Activated naive CD8-positive, alpha-beta T cell treated with anti-CD3 and anti-CD28 coated beads, Interleukin-2, amount 50 U/mL, for 24 hours (primary cell): ENCODE data around the gene VAV1.
A peak's percentile ranks its signal among the peaks of the same experiment; 100 is the strongest.
"Not testable (repeated sequence)": the region's sequence is repeated elsewhere in the genome, so short reads cannot be mapped to it uniquely, and the experiment has no call there.

Experiments used
- ATAC-seq: fragments of 150-1000 bp; cut with Tn5 transposase; one replicate; pipeline ENCODE4 v1.10.0; 2021
- DNase-seq: peaks from one replicate; pipeline ENCODE4 v3.0.0; 2021
- H3K27ac Mint-ChIP-seq: one replicate; pipeline ENCODE4 v1.8.0; 2021; ENCODE audit warnings: mild to moderate bottlenecking, mixed read lengths
- H3K27me3 Mint-ChIP-seq: one replicate; pipeline ENCODE4 v1.8.0; 2021; ENCODE audit warnings: mixed read lengths
- H3K36me3 Mint-ChIP-seq: one replicate; pipeline ENCODE4 v1.8.0; 2021; ENCODE audit warnings: low read depth, mixed read lengths
- H3K4me1 Mint-ChIP-seq: one replicate; pipeline ENCODE4 v1.8.0; 2021; ENCODE audit warnings: mixed read lengths
- H3K4me3 Mint-ChIP-seq: one replicate; pipeline ENCODE4 v1.8.0; 2021; ENCODE audit warnings: mild to moderate bottlenecking, moderate library complexity, mixed read lengths
- H3K9me3 Mint-ChIP-seq: one replicate; pipeline ENCODE4 v1.8.0; 2021; ENCODE audit warnings: mixed read lengths

The VAV1 gene

GRCh38 chr19:6743714-6744380, 28.7 kb upstream of the VAV1 start:
- no peak overlapping the region for H3K27ac Mint-ChIP-seq
- no peaks in the 10 kb centered on the region for H3K27me3 Mint-ChIP-seq
- H3K9me3 Mint-ChIP-seq: no peaks in the 10 kb centered on the region
- no peak overlapping the region for H3K4me3 Mint-ChIP-seq
- ATAC-seq: no peak
- peaks cover 52% of the 10 kb centered on the region for H3K36me3 Mint-ChIP-seq
- peaks cover 19% of the 10 kb centered on the region for H3K4me1 Mint-ChIP-seq
- DNase-seq: no peak

- Mint-ChIP-seq H3K27me3 (no peaks in the 10 kb centered on the region), H3K4me3 (no peak overlapping the region), H3K9me3 (no peaks in the 10 kb centered on the region), H3K36me3 (peaks cover 57% of the 10 kb centered on the region), H3K27ac (no peak overlapping the region), H3K4me1 (peaks cover 14% of the 10 kb centered on the region)
- no peak for ATAC-seq
- DNase-seq: no peak
Measured at GRCh38 chr19:6744381-6745301, 27.9 kb upstream of the VAV1 start.

- H3K9me3 Mint-ChIP-seq: no peaks in the 10 kb centered on the region
- H3K27me3 Mint-ChIP-seq: no peaks in the 10 kb centered on the region
- no peak overlapping the region for H3K4me3 Mint-ChIP-seq
- ATAC-seq (no peak), DNase-seq (no peak)
- peaks cover 12% of the 10 kb centered on the region for H3K4me1 Mint-ChIP-seq
- H3K27ac Mint-ChIP-seq: no peak overlapping the region
- peaks cover 61% of the 10 kb centered on the region for H3K36me3 Mint-ChIP-seq
Measured at GRCh38 chr19:6745965-6746364, 26.5 kb upstream of the VAV1 start.

- not testable (repeated sequence) for ATAC-seq, H3K9me3 Mint-ChIP-seq, H3K4me3 Mint-ChIP-seq, DNase-seq, H3K27ac Mint-ChIP-seq, H3K27me3 Mint-ChIP-seq, H3K4me1 Mint-ChIP-seq
- H3K36me3 Mint-ChIP-seq: peaks cover 56% of the 10 kb centered on the region
Measured at GRCh38 chr19:6748543-6748942, 24.0 kb upstream of the VAV1 start.

- DNase-seq: no peak
- Mint-ChIP-seq H3K36me3 (peaks cover 51% of the 10 kb centered on the region), H3K27me3 (no peaks in the 10 kb centered on the region), H3K4me3 (no peak overlapping the region), H3K9me3 (no peaks in the 10 kb centered on the region), H3K4me1 (peaks cover 11% of the 10 kb centered on the region), H3K27ac (no peak overlapping the region)
- ATAC-seq: no peak
Measured at GRCh38 chr19:6750062-6750461, 22.4 kb upstream of the VAV1 start.

- DNase-seq (no peak), ATAC-seq (no peak)
- H3K36me3 Mint-ChIP-seq: peaks cover 46% of the 10 kb centered on the region
- no peaks in the 10 kb centered on the region for H3K9me3 Mint-ChIP-seq
- no peaks in the 10 kb centered on the region for H3K27me3 Mint-ChIP-seq
- no peak overlapping the region for H3K27ac Mint-ChIP-seq
- H3K4me1 Mint-ChIP-seq: peaks cover 11% of the 10 kb centered on the region
- no peak overlapping the region for H3K4me3 Mint-ChIP-seq
Measured at GRCh38 chr19:6751189-6751588, 21.3 kb upstream of the VAV1 start.

DNA sequence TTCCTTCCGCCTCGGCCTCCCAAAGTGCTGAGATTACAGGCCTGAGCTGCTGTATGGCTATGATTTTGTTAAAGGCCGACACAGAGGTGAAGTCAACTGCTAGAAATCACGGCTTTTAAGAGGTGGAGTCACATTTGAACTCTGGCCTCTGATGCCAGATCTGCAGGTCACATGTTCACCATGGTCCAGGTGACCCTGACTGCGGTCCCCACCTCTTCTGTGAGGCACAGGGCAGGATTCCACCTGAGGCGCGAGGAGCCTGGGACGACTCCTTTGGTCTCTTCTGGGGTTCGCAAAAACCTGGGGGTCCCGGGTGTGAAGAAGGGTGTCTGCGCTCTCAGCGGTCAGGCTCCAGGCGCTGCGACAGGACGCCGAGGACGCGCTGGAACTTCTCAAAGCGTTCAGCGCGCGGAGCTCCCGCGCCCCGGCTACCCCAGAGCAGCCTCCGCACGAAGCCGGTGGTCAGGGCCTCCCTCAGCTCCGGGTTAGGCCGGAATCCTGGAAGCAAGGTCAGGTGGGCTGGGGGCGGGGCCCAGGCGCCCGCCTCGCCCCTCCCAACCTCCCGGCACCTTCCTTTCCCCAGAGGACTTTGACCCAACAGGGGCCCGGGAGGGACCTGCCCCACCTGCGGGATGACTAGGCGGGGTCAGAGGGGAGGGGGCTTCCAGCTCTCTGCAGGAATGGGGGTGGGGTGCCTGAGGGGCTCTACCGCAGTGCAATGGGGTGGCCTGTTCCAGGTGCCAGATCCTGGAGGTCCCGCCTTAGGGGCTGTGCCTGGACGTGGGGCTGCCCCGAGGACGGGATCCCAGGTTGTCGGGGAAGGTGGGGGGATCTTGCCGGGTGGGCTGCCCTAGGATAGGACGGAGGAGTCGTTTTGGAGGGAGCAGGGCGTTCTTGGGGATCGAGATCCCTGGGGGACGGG, 20.0 kb upstream of the VAV1 start:
- ATAC-seq: no peak

DNA sequence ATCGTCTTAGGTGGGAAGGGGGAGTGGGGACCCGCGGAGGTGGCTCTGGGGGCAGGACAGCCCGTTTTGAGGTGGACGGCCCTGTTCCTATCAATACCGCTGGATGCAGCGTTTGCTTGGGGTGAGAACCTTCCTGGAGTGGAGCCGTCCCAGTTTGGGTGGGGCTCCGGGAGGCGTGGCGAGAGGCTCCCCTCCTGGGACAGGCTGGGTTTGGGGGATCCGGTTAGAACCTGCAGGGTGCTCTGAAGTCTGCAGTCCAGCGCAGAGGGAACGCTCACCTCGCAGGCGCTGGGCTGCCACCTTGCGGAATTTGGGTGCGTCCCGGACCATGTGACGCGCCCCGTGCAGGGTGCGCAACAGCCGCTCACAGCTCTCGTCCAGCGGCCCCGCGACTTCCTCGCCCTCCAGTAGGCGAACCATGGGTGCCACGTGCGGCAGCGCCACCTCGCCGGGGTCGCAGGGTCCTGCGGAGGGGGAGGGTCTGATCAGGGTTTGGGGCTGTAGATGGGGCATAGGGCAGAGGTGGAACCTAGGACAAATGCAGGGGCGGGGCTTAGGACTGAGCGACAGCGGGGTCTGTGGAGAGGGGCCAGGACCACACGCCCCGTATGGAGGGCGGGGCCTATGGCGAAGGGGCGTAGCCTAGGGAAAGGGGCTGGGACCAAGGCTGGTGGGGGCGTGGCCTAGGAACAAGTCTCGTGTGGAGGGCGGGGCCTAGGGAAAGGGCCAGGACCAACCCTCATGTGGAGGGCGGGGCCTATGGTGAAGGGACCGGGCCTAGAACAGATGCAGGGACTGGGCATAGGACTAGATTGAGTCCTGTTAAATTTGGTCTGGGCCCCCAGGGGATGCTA, 19.1 kb upstream of the VAV1 start:
- H3K9me3 Mint-ChIP-seq: no peaks in the 10 kb centered on the region
- no peaks in the 10 kb centered on the region for H3K27me3 Mint-ChIP-seq
- H3K27ac Mint-ChIP-seq: peak overlapping the region; percentile 76
- peak; percentile 88 for DNase-seq
- H3K36me3 Mint-ChIP-seq: peaks cover 30% of the 10 kb centered on the region
- H3K4me1 Mint-ChIP-seq: peaks cover 16% of the 10 kb centered on the region
- ATAC-seq: peak; percentile 92
- H3K4me3 Mint-ChIP-seq: peak overlapping the region; percentile 72

More for the DNA sequence above, 20.0 kb upstream of the VAV1 start:
- Mint-ChIP-seq H3K9me3 (no peaks in the 10 kb centered on the region), H3K4me3 (peak overlapping the region; percentile 72), H3K27me3 (no peaks in the 10 kb centered on the region), H3K36me3 (peaks cover 36% of the 10 kb centered on the region), H3K4me1 (peaks cover 14% of the 10 kb centered on the region), H3K27ac (peak overlapping the region; percentile 76)
- DNase-seq: no peak

- Mint-ChIP-seq H3K27me3 (no peaks in the 10 kb centered on the region), H3K4me3 (no peak overlapping the region), H3K4me1 (peaks cover 18% of the 10 kb centered on the region), H3K9me3 (no peaks in the 10 kb centered on the region), H3K36me3 (peaks cover 30% of the 10 kb centered on the region), H3K27ac (no peak overlapping the region)
- DNase-seq: no peak
- ATAC-seq: no peak
Measured at GRCh38 chr19:6754136-6754535, 18.4 kb upstream of the VAV1 start.

DNA sequence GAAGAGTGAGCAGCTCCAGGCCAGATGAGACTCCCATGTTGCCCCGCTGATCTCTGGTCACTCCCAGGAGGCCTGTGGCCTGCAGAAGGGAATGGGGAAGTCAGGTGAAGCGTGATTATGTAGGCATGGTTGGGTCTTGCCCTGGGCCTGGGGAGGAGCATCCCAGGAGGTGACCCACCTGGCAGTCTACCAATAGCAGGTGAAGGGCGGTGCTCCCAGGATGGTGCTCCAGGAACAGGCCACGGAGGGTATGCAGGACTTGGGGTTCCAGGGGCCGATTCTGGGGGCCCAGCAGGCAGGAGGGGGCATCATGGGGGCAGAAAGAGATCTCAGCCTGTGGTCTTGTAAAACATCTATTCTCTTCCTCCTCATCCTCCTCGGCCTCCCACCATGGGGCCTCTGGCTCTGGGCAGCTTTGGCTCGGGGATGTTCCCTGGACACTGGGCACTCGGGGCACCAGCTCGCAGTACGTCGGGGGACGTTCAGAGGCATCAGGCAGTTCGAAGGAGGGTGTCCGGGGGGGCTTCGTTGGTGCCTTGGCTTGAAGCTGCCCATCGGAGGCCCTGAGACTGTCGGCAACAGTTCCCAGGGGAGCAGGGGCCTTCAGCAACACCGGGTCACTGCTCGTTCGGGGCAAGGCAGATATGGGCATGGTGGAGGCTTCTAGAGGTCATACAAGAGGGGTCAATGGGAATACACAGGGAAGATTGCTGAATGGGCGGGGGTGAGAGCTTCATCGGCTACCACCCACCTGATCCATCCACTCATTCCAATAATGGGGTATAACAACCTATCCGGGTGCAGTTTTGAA, 17.6 kb upstream of the VAV1 start:
- Mint-ChIP-seq H3K9me3 (no peaks in the 10 kb centered on the region), H3K27me3 (no peaks in the 10 kb centered on the region), H3K27ac (no peak overlapping the region), H3K4me3 (no peak overlapping the region), H3K4me1 (peaks cover 18% of the 10 kb centered on the region), H3K36me3 (peaks cover 28% of the 10 kb centered on the region)
- ATAC-seq (no peak), DNase-seq (no peak)

- peaks cover 17% of the 10 kb centered on the region for H3K36me3 Mint-ChIP-seq
- H3K4me1 Mint-ChIP-seq: peaks cover 17% of the 10 kb centered on the region
- DNase-seq (no peak), ATAC-seq (no peak)
- H3K9me3 Mint-ChIP-seq: no peaks in the 10 kb centered on the region
- no peaks in the 10 kb centered on the region for H3K27me3 Mint-ChIP-seq
- H3K27ac Mint-ChIP-seq: no peak overlapping the region
- H3K4me3 Mint-ChIP-seq: no peak overlapping the region
Measured at GRCh38 chr19:6760606-6761005, 11.9 kb upstream of the VAV1 start.

GRCh38 chr19:6761053-6761676, 11.3 kb upstream of the VAV1 start:
- H3K4me3 Mint-ChIP-seq: no peak overlapping the region
- ATAC-seq: peak; percentile 63
- peak; percentile 36 for DNase-seq
- peaks cover 17% of the 10 kb centered on the region for H3K36me3 Mint-ChIP-seq
- peaks cover 22% of the 10 kb centered on the region for H3K4me1 Mint-ChIP-seq
- H3K27me3 Mint-ChIP-seq: no peaks in the 10 kb centered on the region
- H3K27ac Mint-ChIP-seq: no peak overlapping the region
- H3K9me3 Mint-ChIP-seq: no peaks in the 10 kb centered on the region
